MV-4-11 (cell line): ENCODE data around the gene ANKRD55.
"Not testable (repeated sequence)": the region's sequence is repeated elsewhere in the genome, so short reads cannot be mapped to it uniquely, and the experiment has no call there.

Source experiments
- DNase-seq: peaks from one replicate; lab custom pipeline; 2025; lab: John Stamatoyannopoulos, UW

The ANKRD55 gene

DNA sequence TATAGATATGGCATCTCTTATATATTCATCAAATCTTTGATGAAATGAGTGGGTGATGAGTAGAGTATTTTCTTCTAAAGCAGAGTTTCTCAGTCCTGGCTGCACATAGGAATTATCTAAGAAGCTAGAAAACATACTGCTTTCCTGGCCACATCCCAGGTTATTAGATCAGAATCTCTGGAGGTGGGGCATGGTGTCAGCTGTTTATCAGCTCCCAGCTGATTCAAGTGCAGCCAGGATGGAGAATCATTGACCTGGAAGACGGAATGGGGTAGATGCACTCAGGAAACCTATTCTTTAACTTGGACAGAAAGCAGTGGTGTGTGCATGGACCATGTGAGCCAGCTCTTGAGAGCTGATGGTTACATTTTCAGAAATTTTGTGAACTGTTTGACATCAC lies 130.2 kb downstream of the ANKRD55 start:
- no peak for DNase-seq

DNA sequence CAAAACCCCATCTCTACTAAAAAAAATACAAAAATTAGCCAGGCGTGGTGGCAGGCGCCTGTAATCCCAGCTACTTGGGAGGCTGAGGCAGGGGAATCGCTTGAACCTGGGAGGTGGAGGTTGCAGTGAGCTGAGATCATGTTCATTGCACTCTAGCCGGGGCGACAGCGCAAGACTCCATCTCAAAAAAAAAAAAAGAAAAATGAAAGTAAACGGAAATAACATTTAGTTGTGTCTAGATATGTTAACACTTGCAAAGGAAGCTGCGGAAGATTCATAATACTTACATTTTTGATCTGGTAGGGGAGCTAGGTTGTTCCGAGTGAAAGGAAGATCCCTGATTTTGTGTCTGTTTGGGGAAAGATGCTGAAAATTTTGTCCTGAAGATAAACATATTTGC lies 130.9 kb downstream of the ANKRD55 start:
- not testable (repeated sequence) for DNase-seq

DNA sequence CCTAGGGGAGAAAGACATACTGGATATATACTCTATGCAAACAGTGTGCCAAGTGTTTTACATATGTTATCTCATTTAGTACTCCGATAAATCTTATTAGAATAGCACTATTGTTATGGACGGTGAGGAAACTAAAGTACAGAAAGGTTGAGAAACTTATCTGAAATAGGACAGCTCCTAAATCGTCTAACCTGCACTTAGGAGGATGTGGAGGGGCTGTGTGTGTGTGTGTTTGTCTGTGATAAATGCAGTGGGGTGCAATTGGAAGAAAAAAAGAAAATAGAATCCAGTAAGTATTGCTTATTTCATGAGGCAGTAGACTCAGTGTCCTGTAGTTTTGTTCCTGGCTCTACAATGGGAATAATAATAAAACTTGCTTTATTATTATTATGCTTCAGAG lies 131.9 kb downstream of the ANKRD55 start:
- no peak for DNase-seq

DNA sequence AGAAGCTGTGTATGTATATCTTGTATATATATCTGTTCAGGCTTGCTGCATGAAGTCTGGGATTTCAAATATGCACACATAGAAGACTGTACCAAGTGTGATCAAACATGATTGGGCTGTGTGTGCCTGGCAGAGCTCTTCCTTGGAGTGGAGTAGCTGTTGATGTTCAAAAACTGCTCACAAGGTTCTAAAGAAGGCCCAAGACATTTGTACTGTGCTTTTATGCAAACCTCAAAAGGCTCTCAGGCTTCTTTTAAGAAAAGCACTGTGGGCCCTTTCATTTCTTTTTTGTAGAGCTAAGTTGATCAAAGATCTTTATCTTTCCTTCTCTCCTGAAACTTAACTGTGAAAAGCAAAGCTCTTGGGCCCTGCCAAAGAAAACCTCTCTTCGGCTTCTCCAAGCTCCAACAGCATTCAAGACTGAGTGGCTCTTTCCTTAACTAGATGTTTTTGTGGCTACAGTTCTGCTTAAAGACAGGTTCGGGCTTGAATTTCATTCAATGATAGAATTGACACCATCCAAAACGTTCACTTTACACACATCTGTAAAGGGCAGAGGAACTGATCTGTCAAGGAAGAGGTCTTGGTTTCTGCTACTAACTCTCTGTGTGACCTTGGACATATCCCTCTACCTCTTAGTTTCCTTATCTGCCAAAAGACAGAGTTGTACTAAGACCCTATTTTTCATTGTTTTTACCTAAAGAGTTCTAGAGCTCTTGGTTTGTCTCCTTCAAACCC lies 132.5 kb downstream of the ANKRD55 start:
- no peak for DNase-seq

DNA sequence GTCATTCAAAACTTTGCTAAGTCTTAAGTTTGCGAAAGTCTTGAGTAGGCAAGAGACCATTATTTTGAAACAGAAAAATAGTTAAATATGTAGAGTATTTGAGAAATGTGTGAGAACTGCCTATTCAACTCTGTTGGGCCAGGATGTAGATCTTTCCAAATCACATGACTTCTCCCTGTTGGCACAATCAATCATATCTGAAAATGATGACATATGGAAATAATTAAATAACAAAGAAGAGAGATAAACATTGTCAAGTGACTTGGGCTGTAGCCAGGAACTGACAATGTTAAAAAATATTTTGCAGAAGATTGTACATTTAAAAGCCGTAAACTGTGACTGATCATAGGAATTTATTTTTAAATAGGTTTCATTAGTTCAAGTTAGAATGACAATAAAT lies 133.8 kb downstream of the ANKRD55 start:
- no peak for DNase-seq

DNA sequence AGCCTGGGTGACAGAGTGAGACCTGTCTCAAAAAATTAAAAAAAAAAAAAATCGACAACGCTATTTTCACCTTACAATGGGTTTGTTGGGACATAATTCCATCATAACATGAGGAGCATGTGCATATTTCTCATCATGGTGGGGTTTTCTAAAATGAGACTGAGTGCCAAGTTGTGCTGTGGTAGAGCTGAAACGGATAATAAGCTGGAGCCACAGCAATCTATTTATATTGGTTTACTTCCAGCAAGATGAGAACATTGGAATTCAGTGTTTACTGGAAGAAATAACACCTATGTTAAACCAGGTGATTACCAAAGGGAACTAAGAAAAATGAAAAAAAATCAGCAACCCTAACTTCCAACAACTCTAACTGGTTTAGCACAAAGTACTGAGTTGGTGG lies 136.1 kb downstream of the ANKRD55 start:
- no peak for DNase-seq

DNA sequence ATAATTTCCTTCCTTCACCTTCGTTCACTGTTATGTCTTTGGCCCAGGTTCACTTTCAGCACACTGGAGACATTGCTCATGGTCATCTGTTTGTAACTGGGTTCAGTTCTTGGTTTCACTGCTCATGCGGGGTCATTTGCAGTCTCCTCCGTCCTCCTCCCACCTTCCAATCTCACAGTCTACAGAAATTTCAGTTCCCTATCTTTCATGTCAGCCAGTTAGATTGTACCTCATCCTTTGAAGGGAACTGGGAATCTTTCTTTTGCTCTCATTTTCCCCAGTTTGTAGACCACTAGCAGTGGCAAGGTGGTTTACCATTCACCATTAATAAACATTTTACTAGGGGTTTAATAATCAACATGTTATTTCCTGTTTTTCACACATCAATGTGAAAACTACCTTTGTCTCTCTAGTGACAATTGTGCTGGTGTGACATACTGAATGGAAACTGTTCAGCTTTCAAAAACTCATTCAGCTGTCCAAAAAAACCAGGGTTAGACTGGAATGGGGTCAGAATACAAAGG lies 137.5 kb downstream of the ANKRD55 start:
- DNase-seq: peak; percentile 63

DNA sequence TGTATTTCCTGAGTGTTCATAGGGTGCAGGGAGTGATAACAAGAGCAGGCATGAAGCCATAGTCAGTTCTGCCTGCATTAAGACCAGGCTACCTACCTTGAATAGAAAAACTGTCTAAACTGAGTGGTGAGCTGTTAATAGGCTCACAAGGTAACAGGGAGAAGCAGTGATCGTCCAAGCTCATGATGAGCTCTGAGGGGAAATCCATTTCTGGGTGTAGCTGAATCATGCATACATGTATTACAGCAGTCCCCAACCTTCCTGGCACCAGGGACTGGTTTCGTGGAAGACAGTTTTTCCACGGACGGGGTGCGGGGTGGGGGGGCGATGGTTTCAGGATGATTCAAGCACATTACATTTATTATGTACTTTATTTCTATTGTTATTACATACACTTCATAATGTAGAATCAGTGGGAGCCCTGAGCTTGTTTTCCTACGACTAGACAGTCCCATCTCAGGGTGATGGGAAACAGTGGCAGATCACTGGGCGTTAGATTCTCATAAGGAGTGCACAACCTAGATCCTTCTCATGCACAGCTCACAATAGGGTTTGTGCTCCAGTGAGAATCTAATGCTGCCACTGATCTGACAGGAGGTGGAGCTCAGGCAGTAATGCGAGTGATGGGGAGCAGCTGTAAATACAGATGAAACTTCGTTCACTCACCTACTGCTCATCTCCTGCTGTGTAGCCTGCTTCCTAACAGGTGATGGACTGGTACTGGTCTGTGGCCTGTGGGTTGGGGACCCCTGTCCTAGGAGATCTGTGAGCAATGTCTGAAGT lies 138.4 kb downstream of the ANKRD55 start:
- no peak for DNase-seq

DNA sequence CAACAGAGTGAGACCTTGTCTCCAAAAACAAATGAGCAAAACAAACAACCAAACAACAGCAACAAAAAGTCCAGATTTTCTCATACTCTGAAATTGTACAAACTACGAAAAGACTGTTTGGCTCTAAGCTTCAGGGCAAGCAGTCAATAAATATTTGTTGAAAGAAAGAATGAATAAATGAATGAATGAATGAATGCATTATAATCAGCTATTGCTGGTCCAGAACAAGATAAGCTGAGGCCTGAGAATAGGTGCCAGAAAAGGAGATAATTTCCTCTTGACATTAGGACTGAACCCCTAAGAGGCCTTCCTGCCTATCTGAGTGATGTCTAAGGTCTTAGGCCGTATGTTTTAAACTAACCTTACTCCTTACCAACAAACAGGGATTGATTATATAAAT lies 139.2 kb downstream of the ANKRD55 start:
- no peak for DNase-seq

DNA sequence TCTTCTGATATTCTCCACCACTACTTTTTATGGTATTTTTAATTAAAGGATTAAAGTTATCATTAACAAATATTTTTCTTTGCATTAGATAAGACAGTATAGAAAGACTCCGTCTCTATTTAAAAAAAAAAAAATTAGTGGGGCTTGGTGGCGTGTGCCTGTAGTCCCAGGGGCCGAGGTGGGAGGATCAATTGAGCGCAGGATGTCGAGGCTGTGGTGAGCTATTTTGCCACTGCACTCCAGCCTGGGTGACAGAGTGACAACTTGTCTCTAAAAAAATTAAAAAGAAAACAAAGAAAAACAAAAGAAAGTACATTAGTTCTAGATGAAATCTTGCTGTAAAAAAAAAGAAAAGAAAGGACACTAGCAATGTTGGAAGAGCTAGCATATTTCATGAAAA lies 141.0 kb downstream of the ANKRD55 start:
- no peak for DNase-seq

DNA sequence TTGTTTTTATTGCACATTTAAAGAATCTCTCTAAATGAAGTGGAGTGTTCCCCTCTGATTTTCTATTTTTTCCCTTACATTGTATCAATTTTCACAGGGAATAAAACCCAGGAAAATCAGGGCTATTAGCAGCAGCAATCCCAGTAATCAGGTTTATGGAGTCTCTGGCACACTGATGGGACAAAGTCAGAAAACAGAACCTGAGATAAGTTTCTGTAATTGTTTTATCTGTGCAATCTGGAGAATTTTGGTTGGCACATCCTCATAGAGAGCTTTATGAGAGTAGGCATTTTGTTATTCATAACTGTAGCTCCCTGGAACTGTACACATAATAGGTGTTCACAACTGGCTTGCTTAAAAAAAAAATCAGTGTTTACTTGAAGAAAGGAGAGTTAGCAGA lies 141.5 kb downstream of the ANKRD55 start:
- no peak for DNase-seq

DNA sequence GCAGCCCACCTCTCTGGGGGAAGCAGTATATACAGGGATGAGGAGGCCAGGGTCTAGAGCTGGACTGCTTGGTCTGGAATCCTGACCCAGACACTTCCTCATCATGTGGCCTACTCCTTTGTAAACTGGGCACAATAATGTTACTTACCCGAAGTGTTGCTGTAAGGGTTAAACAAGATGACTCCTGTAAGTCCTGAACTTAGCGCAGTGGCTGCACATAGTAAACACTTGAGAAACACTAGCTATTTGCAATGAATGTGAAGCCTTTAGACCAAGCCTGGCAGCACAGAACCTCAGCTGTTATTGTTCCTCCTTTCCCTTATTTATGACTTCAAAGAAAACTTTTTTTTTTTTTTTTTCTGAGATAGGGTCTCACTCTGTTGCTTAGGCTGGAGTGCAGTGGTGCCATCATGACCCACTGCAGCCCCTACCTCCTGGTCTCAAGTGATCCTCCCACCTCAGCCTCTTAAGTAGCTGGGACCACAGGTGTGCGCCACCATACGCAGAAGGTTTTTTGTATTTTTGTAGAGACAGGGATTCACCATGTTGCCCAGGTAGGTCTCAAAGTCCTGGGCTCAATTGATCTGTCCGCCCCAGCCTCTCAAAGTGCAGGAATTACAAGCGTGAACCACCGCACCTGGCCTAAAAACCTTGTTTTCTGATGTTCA lies 142.2 kb downstream of the ANKRD55 start:
- no peak for DNase-seq

DNA sequence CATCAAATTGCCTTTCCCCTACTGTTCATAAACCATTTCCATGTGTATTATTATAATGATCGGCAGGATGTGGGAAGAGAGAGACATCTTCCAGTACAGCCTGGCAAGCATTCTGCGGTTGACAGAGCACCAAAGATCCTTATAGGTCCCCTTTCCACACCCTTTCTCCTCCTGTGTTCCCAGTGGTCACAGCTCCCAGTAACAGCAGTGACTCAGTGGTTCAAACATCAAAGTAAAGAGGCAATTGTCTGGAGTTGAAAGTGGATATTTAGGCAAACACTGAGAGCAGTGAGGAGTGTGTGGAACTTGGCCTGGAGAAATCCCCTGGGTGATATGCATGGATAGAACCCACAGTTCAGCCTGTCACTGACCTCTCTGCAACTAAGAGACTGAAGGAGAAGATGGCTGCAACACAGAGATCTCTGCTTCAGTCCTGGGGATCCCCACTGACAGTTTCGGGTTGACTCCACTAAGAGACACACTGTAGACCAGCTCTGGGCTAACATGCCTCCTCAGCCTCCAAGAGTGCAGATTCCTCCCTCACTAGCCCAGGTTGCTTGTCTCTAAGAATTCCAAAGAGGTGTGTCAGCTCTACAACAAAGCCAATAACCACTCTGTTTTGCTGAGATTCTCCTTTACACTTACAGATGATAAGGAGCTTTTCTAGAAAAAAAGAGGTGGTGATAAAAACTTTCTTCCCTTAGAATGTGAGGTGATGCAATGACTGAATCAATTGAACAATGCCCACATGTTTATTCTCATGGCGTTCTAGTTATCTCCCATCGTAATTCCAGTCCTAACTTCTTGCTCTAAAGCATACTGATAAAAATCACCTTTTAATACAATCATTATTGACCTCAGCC lies 143.9 kb downstream of the ANKRD55 start:
- no peak for DNase-seq

DNA sequence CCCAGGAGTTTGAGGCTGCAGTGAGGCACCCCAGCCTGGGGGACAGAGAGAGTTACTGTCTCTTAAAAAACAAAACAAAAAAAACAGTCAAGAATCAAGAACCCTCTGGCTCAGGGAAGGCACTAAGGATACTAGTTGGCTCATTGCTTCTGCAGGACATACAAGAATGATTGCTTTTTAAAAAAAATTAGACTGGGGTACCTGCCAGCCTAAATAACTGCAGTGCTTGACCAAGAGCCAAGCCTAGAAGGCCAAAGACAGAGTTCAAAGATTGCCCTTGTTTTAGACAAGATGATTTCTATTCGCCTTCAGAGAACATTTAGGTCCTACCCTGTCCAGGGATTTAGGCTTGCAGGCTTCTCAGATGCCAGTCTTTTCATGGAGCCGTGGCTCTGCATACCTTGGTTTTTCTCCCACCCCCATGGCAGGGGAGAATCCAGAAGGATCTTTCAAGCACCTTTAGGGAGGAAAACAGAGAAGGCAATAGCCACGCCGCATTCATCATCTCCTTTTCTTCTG lies 144.6 kb downstream of the ANKRD55 start:
- DNase-seq: no peak

DNA sequence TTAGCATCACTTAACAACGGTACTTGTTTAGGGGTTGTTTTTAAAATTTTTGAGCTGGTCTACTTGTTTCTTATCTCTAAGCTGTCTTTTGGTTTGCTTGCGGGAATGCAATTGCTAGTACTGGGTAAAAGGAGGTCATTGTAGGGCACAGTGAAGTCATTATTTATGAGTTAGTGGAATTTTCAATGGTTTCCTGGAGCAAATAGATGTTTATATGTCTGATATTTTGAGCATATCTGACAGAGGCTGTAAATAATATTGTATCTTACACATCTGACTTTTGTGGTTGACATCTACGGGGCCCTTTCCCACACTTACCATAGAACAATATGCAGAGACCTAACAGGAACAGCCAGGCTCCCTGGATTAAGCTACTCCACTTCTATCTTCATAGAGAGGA lies 147.9 kb downstream of the ANKRD55 start:
- no peak for DNase-seq

DNA sequence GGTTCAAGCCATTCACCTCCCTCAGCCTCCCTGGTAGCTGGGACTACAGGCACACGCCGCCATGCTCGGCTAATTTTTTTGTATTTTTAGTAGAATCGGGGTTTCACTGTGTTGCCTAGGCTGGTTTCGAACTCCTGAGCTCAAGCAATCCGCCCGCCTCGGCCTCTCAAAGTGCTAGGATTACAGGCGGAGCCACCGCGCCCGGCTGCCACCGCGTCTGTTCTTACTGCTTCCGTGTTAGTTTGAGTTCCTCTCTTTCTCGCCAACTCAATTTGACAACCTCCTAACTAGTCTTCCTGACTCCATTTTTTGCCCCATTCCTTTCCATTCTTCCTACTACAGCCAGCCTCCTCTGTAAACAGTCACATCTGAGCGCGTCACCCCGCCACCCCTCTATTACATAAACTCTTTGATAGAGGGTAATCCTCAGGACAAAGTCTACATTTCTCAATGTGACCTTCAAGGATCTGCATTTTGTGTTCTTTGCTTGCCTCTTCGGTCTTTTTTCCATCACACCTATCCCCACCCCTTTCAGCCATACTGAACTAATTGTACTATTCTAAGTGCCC lies 149.8 kb downstream of the ANKRD55 start:
- no peak for DNase-seq

DNA sequence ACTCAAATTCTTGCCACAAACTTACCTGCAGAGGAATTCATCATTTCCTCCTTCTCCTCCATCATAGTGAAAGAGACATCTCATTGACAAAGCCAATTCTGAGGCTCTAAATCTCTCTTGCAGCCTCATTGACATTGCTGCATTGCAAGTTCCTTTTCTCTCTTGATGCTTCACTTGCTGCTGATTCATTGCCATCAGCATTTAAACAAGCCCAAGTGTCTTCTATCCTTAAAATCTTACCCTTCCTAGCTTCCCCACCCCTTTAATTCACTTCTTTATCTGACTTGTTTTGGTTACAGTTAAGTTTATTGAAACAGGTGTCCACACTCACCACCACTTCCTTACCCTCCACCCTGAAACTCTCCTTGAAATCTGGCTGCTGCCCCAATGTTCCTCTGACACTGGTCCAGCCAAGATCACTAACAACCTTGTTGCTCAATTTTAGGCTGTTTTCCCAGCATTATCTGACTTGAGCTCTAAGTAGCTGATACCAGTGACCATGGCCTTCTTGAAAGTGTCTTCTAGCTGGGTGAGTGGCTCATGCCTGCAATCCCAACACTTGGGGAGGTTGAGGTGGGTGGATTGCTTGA lies 152.0 kb downstream of the ANKRD55 start:
- DNase-seq: not testable (repeated sequence)

DNA sequence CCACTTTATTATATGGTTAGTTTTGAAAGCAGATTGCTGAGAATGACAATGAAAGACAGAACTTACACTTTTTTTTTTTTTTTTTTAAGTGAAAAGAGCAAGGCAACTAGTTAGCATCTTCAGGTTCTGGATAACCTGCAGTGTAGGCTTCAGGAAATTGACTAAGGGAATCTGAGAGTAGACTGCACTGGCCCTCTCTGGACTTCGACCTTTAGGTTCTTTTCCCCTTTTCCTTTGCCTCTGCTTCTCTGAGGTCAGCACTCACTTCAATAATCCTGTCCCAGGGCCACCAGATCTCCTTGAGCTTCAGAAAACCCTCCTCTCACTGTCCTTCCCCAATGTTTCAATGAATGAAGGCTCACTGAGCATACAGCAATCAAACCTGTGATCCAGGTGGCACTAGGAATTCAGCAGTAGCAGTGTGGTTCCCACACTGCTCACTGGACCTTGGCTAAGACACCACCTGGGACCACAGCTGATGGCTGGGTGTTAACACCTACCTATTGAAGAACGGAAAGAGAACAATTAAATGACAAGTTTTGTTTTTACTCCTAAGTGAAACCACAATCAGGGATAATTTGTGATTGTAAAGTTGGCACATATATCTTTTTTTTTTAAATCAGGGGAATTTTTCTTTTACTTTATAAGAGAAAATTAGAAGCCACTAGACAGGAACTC lies 152.6 kb downstream of the ANKRD55 start:
- DNase-seq: no peak

DNA sequence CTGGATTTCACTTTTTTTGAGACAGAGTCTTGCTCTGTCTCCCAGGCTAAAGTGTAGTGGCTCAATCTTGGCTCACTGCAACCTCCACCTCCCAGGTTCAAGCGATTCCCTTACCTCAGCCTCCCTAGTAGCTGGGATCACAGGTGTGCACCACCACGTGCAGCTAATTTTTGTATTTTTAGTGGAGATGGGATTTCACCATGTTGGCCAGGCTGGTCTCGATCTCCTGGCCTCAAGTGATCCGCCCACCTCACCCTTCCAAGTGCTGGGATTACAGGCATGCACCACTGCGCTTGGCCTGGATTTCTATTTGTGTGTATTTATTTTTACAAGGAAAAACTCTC lies 154.0 kb downstream of the ANKRD55 start:
- DNase-seq: not testable (repeated sequence)
